ENCODE results near the gene CCDC117.
"Not testable (repeated sequence)": the region's sequence is repeated elsewhere in the genome, so short reads cannot be mapped to it uniquely, and the experiment has no call there.

The CCDC117 gene

GRCh38 chr22:28737701-28738100 lies 34.8 kb upstream of the CCDC117 start:
- H3K4me3 ChIP-seq (ENCODE audit: low read length) = no peak overlapping the region
- no peak for DNase-seq (ENCODE audit: low read depth)
- TF ChIP-seq, protein P1, sequence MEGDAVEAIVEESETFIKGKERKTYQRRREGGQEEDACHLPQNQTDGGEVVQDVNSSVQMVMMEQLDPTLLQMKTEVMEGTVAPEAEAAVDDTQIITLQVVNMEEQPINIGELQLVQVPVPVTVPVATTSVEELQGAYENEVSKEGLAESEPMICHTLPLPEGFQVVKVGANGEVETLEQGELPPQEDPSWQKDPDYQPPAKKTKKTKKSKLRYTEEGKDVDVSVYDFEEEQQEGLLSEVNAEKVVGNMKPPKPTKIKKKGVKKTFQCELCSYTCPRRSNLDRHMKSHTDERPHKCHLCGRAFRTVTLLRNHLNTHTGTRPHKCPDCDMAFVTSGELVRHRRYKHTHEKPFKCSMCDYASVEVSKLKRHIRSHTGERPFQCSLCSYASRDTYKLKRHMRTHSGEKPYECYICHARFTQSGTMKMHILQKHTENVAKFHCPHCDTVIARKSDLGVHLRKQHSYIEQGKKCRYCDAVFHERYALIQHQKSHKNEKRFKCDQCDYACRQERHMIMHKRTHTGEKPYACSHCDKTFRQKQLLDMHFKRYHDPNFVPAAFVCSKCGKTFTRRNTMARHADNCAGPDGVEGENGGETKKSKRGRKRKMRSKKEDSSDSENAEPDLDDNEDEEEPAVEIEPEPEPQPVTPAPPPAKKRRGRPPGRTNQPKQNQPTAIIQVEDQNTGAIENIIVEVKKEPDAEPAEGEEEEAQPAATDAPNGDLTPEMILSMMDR (IDR thresholded peaks at IDR 0.05; ENCODE audit: insufficient read depth, low read depth, low read length, missing control alignments) = no peak

DNA sequence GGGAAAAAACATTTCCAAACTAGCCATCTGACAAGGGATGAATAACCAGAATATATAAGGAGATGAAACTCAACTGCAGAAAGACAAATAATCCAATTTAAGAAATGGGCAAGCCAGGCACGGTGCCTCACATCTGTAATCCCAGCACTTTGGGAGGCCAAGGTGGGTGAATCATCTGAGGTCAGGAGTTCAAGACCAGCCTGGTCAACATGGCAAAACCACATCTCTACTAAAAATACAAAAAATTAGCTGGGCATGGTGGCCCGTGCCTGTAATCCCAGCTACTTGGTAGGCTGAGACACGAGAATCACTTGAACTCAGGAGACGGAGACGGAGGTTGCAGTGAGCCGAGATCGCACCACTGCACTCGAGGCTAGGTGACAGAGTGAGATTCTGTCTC lies 33.6 kb upstream of the CCDC117 start:
- H3K4me3 ChIP-seq (ENCODE audit: low read length); DNase-seq (ENCODE audit: low read depth): not testable (repeated sequence)

DNA sequence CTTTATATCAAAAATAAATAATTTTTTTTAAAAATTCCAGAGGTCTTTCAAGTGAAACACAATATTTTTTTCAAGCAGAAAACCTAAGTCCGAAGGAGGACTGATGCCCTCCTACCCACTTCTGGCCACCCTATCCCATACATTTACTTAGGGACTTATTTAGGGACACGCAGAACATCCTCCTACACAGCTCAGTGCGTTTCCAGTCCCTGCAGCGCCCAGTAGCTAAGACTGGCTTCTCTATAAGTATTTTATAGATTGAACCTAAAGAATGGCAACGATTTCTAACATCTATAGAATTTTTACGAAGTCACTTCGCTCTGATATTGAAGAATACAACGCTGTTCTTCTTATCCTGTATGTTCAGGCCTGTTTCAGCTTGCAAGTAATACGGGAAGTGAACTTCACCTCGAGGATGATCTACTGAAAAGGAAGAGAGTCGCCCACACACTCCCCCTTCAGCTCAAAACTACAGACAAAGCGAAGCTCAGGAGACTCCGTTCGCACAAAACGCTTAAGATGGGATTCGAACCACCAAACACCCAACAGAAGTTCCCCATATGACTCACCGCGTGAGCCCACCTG lies 31.2 kb upstream of the CCDC117 start:
- no peak for DNase-seq (ENCODE audit: low read depth)
- H3K4me3 ChIP-seq (ENCODE audit: low read length) = peak overlapping the region; percentile 83
- TF ChIP-seq, protein P1 (IDR thresholded peaks at IDR 0.05; ENCODE audit: insufficient read depth, low read depth, low read length, missing control alignments) = peak; percentile 17

- TF ChIP-seq, protein P1 (IDR thresholded peaks at IDR 0.05; ENCODE audit: insufficient read depth, low read depth, low read length, missing control alignments) = no peak
- peak; percentile 99 for DNase-seq (ENCODE audit: low read depth)
- H3K4me3 ChIP-seq (ENCODE audit: low read length) = peak within 1 kb of the TSS; percentile 83
Measured at GRCh38 chr22:28741785-28742561, 30.5 kb upstream of the CCDC117 start, which contains the start of the genes CHEK2 and HSCB. CHEK2 (minus strand) TSS chr22:28741820; CDS start chr22:28734721, 7,099 bp downstream. HSCB (plus strand) TSS chr22:28742039; CDS start chr22:28742096, 57 bp downstream.

DNA sequence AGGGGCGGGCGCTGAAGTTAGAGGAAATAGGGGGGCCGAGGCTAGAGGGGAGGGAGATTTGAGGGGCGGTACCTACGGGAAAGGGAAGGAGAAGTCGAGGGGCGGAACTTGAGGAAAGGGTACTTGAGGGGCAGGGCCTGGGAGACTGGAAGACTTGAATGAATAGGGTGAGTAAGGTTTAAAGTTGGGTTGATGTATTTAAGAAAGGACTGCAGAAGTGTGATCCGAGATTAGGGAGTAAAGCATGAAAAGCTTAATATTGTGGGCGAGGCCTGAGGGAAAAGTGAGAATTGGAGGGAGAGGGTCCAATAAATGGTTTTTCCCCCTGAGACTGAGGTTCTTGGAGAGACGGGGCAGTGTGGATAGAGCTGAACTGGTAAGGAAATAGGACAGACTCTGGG lies 29.9 kb upstream of the CCDC117 start:
- no peak for DNase-seq (ENCODE audit: low read depth)
- peak overlapping the region; percentile 83 for H3K4me3 ChIP-seq (ENCODE audit: low read length)
- TF ChIP-seq, protein P1 (IDR thresholded peaks at IDR 0.05; ENCODE audit: insufficient read depth, low read depth, low read length, missing control alignments) = no peak

DNA sequence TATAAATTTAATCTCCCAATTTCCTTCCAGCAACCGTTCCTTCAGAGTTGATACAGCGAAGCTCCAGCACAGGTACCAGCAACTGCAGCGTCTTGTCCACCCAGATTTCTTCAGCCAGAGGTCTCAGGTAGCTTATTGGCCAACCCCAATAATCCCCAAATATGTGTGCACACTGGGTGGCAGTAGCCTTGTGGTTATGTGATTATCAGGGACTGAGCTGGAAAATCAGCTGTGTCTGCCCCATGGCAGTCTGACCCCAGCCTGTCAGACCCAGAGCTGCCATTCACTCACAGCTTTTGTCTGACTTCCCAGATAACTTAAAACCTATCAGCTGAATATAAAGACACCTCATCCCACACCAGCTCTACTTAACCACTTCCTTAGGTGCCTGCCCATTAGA lies 28.6 kb upstream of the CCDC117 start:
- DNase-seq (ENCODE audit: low read depth) = no peak
- no peak overlapping the region for H3K4me3 ChIP-seq (ENCODE audit: low read length)
- TF ChIP-seq, protein P1 (IDR thresholded peaks at IDR 0.05; ENCODE audit: insufficient read depth, low read depth, low read length, missing control alignments) = no peak

DNA sequence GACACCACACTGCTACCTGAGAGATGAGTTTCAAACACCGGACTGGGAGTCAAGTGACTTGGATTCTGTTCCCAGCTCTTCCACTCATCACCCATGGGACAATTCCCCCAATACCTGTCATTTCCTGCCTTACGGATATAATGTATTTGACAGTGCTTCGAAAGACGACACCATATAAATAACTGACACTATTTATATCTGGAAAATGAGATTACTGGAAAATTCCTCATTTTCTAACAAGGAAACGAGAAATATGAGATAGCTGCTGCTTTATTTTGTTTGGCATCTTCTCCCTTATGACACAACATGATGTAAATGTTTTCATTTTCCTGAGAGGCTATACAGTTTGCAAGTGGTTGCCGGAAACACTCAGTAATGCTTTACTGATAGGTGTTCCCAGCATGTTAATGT lies 22.0 kb upstream of the CCDC117 start:
- DNase-seq (ENCODE audit: low read depth) = peak; percentile 24
- no peak overlapping the region for H3K4me3 ChIP-seq (ENCODE audit: low read length)
- TF ChIP-seq, protein P1 (IDR thresholded peaks at IDR 0.05; ENCODE audit: insufficient read depth, low read depth, low read length, missing control alignments) = no peak

- H3K4me3 ChIP-seq (ENCODE audit: low read length); DNase-seq (ENCODE audit: low read depth): not testable (repeated sequence)
Measured at GRCh38 chr22:28754512-28754911, 18.0 kb upstream of the CCDC117 start.
